Measurements from ENCODE around the gene ST6GAL2.

The ST6GAL2 gene

GRCh38 chr2:106859498-106859897 lies 26.5 kb downstream of the ST6GAL2 start:
- DNase-seq: no peak

GRCh38 chr2:106858810-106859209 lies 27.2 kb downstream of the ST6GAL2 start:
- DNase-seq: no peak

- no peak for DNase-seq
These were observed 28.0 kb downstream of the ST6GAL2 start for GRCh38 chr2:106857882-106858478.

DNA sequence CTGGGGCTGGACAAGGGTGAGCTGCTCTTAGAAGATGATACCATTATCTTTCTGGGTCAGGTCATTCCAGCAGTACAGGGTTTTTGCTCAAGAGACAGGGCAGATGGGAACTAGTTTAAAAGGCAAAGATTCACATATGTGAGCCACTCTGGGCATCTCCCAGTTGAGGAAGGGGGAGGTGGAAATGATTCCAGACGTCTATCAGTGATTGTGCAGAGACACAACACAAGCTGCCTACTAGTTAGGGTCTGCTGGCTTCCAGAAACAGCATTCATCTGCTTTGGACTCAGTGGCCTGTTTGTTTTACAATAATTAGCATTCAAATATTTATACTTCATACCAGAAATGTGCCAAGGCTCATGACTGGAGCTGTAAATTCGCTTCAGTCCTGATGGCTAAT lies 32.3 kb downstream of the ST6GAL2 start:
- no peak for DNase-seq

- DNase-seq: no peak
These were observed 34.0 kb downstream of the ST6GAL2 start for GRCh38 chr2:106851881-106852501.

GRCh38 chr2:106851087-106851874 lies 34.7 kb downstream of the ST6GAL2 start:
- no peak for DNase-seq

DNA sequence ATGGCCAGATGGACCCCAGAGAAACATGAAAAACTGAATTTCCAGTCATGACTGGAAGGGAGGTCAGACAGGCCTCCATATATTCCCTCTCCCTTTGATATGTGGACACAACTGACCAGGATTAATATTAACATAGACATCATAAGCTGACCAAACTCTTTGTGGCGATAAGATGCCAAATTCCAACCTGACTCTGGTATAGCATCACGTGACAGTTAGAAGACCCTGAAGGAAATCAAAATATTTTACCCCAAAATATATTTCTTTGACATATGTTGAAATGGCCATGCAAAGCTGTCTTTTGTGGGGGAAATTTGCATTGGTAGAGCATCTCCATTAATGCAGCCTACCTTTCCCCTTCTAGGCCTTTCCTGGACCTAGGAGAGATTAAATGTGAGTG lies 36.7 kb downstream of the ST6GAL2 start:
- no peak for DNase-seq

- DNase-seq: no peak
These were observed 38.6 kb downstream of the ST6GAL2 start for GRCh38 chr2:106847366-106847765.

DNA sequence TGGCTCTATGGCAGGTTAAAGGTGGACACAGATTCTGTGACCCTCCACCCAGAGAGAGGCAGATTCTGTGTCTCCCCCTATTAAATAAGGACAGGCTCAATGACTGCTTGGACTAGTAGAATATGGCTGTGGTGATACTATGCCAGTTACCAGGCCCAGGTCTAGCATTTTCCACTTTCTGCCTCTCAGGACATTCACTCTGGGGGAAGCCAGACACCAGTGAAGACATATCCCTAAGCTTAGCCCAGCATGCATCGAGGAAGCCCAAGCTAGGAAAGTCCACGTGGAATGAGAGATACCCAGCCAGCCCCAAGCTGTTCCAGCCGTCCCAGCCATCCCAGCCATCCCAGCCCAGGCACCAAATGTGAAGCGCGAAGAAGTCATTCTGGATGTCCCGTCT lies 40.3 kb downstream of the ST6GAL2 start:
- DNase-seq: no peak

DNA sequence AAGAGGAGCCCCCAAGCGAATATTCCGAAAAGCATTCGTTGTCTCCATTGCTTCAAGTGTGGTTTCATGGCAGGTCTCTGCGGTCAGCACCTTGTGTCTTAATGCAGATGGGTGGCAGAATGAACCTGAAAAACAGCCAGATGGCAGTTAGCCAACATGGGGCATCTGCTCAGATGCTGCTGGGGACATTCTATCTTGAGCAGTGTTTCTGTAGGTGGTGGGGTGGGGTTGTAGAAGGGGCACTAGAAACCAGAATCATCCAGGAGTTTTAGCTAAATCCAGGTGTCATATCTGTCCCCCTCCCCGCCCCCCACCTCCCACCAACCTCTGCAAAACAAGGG lies 42.1 kb downstream of the ST6GAL2 start:
- no peak for DNase-seq

GRCh38 chr2:106843001-106843909 lies 42.7 kb downstream of the ST6GAL2 start:
- DNase-seq: no peak

GRCh38 chr2:106841886-106842645 lies 43.9 kb downstream of the ST6GAL2 start:
- DNase-seq: no peak

- DNase-seq: no peak
These were observed 45.1 kb downstream of the ST6GAL2 start for GRCh38 chr2:106840818-106841217.

- no peak for DNase-seq
These were observed 45.9 kb downstream of the ST6GAL2 start for GRCh38 chr2:106839849-106840595.

- DNase-seq: no peak
These were observed 52.7 kb downstream of the ST6GAL2 start for GRCh38 chr2:106833256-106833655.

GRCh38 chr2:106831816-106832569 lies 54.0 kb downstream of the ST6GAL2 start:
- DNase-seq: no peak

DNA sequence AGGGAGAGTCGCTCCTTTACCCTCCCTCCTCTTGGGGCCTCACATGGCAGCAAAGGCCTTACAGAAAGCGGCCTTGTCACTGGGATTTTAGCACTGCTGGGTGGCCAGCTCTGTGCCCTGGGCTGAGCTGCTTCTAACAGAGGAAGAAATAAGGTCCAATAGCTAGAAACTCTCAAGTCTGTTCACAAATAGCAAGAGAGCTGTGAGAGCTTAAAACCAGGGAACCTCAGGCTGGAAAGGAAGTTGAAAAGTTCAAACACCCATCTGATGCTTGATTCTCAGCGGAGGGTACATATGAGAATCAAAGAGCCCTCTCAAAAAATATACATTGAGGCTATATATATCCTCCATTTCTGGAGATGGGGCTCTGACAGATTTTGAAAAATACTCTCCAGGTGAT lies 54.7 kb downstream of the ST6GAL2 start:
- DNase-seq: no peak

DNA sequence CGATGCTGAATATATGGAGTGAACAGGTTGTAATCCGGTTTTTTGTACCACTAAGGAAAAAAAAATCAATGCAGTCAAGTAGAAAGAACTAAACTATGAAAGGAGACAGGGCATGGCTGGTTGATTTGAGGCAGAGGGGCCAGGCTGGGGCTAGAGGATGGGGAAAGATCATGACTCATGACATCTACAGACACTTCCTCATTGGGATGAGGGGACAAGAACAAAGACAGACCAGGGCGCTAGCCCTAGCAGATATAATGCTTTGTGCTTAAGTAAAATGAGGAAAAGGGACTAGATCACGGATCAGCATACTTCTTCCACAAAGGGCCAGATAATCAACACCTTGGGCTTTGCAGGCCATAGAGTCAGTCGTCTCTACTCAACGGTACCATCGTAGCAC lies 55.8 kb downstream of the ST6GAL2 start:
- DNase-seq: no peak

DNA sequence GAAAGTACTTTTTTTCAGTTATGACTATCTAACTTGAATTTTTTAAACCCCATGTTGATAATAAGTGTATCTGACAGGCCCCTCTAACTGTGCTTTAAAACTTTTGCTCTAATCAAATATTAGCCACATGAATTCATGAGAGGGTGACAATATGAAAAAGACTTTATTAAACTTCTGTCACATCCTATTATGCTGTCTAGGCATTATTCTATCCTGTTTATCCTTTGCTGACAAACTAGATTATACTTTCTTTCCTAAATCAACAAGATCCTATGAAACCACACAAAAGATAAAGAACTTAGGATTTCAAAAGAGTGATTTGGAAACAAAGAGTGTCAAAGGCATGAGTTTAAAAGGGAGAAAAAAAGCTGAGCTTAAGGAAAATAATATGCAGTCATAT lies 57.8 kb downstream of the ST6GAL2 start:
- no peak for DNase-seq

- no peak for DNase-seq
These were observed 58.8 kb downstream of the ST6GAL2 start for GRCh38 chr2:106827158-106827557.

GRCh38 chr2:106825161-106825560 lies 60.8 kb downstream of the ST6GAL2 start:
- DNase-seq: no peak
